AG04450 (cell line): ENCODE data around the gene FUT6. TPM values are rescaled to one million over a fixed set of nuclear protein-coding genes. Genes with fewer than 3 reads are reported as not detected.

Experiments
- CTCF ChIA-PET: fragments of 300-600, 350-600 bp; formaldehyde crosslinking; extraction: SDS; loops from one replicate; lab custom pipeline; 2022; ENCODE audit warnings: antibody characterized with exemption, inconsistent platforms; lab: Charles Lee
- POLR2A ChIA-PET: fragments of 350-600 bp; formaldehyde crosslinking; extraction: SDS; loops from one replicate; lab custom pipeline; 2021; ENCODE audit warnings: antibody characterized with exemption, inconsistent platforms; lab: Yijun Ruan, JAX
- DNase-seq: peaks from one replicate; pipeline ENCODE4 v3.0.0-alpha.2; 2011; ENCODE audit warnings: low read depth, low spot score
- H3K27ac ChIP-seq: one replicate; pipeline ENCODE4 v1.5.1; 2012; ENCODE audit warnings: low read depth, low read length, control low read depth
- H3K27me3 ChIP-seq: one replicate; pipeline ENCODE4 v1.6.0; 2012; ENCODE audit warnings: low read length; ENCODE audit not compliant: control insufficient read depth, insufficient read depth
- H3K4me3 ChIP-seq: 2 replicates; pipeline ENCODE4 v1.5.1; 2011; ENCODE audit warnings: mild to moderate bottlenecking, low read depth, low read length, control low read depth
- H3K9me3 ChIP-seq: 2 replicates; pipeline ENCODE4 v1.5.1; 2012; ENCODE audit warnings: low read length; ENCODE audit not compliant: control insufficient read depth, insufficient read depth
- CTCF ChIP-seq: IDR thresholded peaks from 2 replicates; pipeline ENCODE4 v1.5.1; 2011; ENCODE audit warnings: low read depth, low read length, control low read depth, inconsistent platforms
- polyA plus RNA-seq: library from polyadenylated mRNA; depleted of rRNA; stranded (reverse); fragments of >200 nt; gene quantifications from 2 replicates; pipeline ENCODE4 v1.2.3, GENCODE V29; 2011

Gene FUT6
- polyA plus RNA-seq, 1 experiment = not detected

GRCh38 chr19:5801796-5802619, 37.5 kb downstream of the FUT6 start:
- Histone ChIP-seq H3K27me3 (peaks cover 46% of the 10 kb centered on the region), H3K9me3 (no peaks in the 10 kb centered on the region; the same call in 1 of the 2 replicates), H3K4me3 (no peak overlapping the region), H3K27ac (no peak overlapping the region)
- no peak for TF ChIP-seq CTCF
- ChIA-PET POLR2A (interaction anchor here (0.6 kb wide), 1 partner anchor 178 kb away, joined by 3 read pairs; no protein-coding TSS in a partner anchor), CTCF (interaction anchor here (0.6 to 1.2 kb wide), 4 partner anchors 91 to 220 kb away, joined by 3 to 4 read pairs (median 4); no protein-coding TSS in a partner anchor)
- DNase-seq = no peak

- TF ChIP-seq CTCF = no peak
- no peak for DNase-seq
- Histone ChIP-seq H3K27me3 (peaks cover 34% of the 10 kb centered on the region), H3K4me3 (no peak overlapping the region), H3K27ac (no peak overlapping the region), H3K9me3 (no peaks in the 10 kb centered on the region; the same call in 1 of the 2 replicates)
- POLR2A ChIA-PET = no interaction called here
- CTCF ChIA-PET = interaction anchor here (1.2 kb wide), 1 partner anchor 222 kb away, joined by 4 read pairs; no protein-coding TSS in a partner anchor
Measured at GRCh38 chr19:5800361-5801270, 38.9 kb downstream of the FUT6 start.

- ChIA-PET POLR2A (interaction anchor here (0.5 kb wide), 1 partner anchor 31 kb away, joined by 9 read pairs; no protein-coding TSS in a partner anchor), CTCF (interaction anchor here (0.7 kb wide), 1 partner anchor 251 kb away, joined by 3 read pairs; no protein-coding TSS in a partner anchor)
Measured at GRCh38 chr19:5799247-5800241, 40.0 kb downstream of the FUT6 start.

More at GRCh38 chr19:5799247-5800241, 40.0 kb downstream of the FUT6 start:
- Histone ChIP-seq H3K27ac (no peak overlapping the region), H3K4me3 (no peak overlapping the region), H3K9me3 (no peaks in the 10 kb centered on the region; the same call in 1 of the 2 replicates), H3K27me3 (peaks cover 30% of the 10 kb centered on the region)
- DNase-seq = no peak
- TF ChIP-seq CTCF = no peak
